Neuron (in vitro differentiated cells): ENCODE results near the gene DRD4.
"Not testable (repeated sequence)": the region's sequence is repeated elsewhere in the genome, so short reads cannot be mapped to it uniquely, and the experiment has no call there.

Experiments used
- H2AFZ ChIP-seq: one replicate; pipeline ENCODE4 v1.6.1; 2013; ENCODE audit warnings: low read depth, mild to moderate bottlenecking, inconsistent platforms, low read length, moderate library complexity
- H3K27me3 ChIP-seq: one replicate; pipeline ENCODE4 v1.6.1; 2013; ENCODE audit warnings: low read length; ENCODE audit not compliant: insufficient read depth
- H3K36me3 ChIP-seq: one replicate; pipeline ENCODE4 v1.6.1; 2013; ENCODE audit warnings: low read length; ENCODE audit not compliant: insufficient read depth
- H3K4me1 ChIP-seq: one replicate; pipeline ENCODE4 v1.6.1; 2013; ENCODE audit warnings: low read length; ENCODE audit not compliant: insufficient read depth
- H3K4me3 ChIP-seq: 2 replicates; pipeline ENCODE4 v1.5.1; 2013; ENCODE audit warnings: mild to moderate bottlenecking, low read length, moderate library complexity
- H3K9me3 ChIP-seq: one replicate; pipeline ENCODE4 v1.6.1; 2013; ENCODE audit warnings: low read length

The DRD4 gene

DNA sequence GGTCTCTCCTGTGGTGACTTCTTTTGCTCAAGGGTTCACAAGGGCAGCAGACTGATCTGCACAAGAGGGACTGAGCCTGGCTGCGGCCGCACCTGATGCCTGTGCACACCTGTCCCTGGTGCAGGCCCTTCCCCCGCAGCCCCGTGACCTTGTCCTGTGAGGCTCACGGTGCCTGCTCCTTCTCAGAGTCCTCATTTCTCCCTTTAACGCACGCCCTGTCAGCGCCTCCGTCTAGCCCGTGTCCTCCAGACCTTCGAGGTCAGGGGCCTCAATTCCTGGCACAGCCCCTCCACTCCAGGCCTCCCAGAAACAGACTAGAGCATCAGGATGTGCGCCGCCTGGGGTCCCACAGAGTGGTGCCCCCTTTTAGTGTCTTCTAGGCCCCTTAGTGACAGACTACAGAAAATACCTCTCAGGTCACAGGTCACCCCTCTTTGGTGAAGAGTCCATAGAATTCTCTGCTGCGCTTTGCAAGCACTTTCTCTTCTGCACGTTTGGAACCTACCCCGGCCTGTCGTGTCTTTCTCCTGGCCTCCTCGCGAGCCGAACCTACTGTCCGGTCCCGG is 1.0 kb upstream of the DRD4 start:
- peaks cover 6% of the 10 kb centered on the region for H3K9me3 ChIP-seq
- H3K4me3 ChIP-seq: no peak overlapping the region
- H3K36me3 ChIP-seq: peaks cover 11% of the 10 kb centered on the region
- H3K4me1 ChIP-seq: peaks cover 13% of the 10 kb centered on the region
- no peak overlapping the region for H2AFZ ChIP-seq
- no peaks in the 10 kb centered on the region for H3K27me3 ChIP-seq

GRCh38 chr11:637333-637592 is 194 bp downstream of the DRD4 start:
- Histone ChIP-seq H3K9me3 (peaks cover 6% of the 10 kb centered on the region), H3K27me3 (no peaks in the 10 kb centered on the region), H3K4me3 (no peak overlapping the region), H3K4me1 (peaks cover 13% of the 10 kb centered on the region), H3K36me3 (peaks cover 20% of the 10 kb centered on the region), H2AFZ (no peak overlapping the region)

DNA sequence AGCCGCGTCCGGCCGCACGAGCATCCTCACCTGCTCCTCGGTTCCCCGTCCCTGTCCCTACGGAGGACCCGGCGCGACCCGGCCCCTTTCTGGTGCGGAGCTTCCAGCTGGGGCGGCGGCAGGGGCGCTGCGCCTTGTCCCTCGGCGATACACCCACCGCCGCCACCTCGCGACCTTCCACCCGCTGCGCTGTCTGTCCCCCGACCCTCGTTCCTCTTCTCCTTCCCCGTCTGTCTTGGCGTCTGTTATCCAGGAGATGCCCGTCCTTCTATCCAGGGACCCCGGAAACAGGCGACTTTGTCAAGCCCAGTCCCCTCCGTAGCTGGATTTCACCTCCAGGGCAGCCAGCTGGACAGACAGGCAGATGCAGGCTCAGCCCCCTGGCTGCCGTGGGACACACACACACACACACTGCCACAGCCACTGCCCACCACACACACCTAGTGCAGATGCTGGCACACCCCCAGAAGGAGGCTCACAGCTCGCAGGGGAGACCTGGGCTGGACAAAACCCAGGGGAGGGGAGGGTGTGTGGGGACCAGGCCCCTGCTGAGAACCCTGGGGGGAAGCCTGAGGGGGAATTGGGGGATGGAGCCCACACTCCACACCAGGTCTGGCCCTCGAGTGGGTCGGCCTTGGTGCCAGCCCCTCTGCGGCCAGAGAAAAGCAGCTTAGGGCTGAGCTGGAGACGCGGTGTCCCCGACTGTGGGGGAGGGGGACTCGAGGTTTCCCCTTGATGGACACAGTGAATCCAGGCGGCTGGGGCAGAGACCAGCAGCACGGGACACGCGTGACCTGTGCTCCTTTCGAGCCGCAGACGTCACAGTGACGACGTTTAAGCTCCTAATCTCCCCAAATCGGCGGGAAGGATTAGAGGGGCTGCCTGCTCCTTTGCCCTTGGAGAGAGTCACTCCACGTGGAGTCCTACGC is 788 bp downstream of the DRD4 start:
- Histone ChIP-seq H3K36me3 (peaks cover 20% of the 10 kb centered on the region), H2AFZ (no peak overlapping the region), H3K4me3 (no peak overlapping the region), H3K27me3 (no peaks in the 10 kb centered on the region), H3K4me1 (peaks cover 13% of the 10 kb centered on the region), H3K9me3 (peaks cover 6% of the 10 kb centered on the region)

DNA sequence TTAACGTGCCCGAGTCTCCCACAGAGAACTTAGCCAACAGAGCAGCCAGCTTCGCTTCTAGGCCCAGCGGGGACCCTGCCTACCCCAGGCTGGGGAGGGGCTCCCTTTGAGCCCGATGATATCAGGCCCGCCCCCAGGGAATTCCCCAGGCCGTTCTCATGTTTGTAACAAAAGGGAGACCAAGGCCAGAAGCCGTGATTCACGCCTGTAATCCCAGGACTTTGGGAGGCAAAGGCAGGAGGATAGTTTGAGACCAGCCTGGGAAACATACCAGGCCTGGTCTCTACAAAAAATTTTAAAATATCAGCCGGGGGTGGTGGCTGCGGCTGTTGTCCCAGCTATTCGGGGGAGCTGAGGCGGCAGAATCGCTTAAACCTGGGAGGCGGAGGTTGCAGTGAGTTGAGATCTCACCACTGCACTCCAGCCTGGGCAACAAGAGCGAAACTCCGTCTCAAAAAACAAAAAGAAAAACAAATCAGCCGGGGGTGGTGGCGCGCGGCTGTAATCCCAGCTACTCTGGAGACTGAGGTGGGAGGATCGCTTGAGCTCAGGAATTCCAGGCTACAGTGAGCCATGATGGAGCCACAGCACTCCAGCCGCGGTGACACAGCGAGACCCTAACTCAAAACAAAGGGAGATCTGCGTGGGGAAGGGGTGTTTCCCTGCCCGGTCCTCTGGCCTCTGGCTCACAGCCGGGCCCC is 1.7 kb downstream of the DRD4 start:
- Histone ChIP-seq H3K4me3 (no peak overlapping the region), H3K27me3 (no peaks in the 10 kb centered on the region), H3K9me3 (peaks cover 6% of the 10 kb centered on the region), H2AFZ (no peak overlapping the region), H3K36me3 (peaks cover 23% of the 10 kb centered on the region), H3K4me1 (peaks cover 13% of the 10 kb centered on the region)

- Histone ChIP-seq H3K4me1 (peaks cover 13% of the 10 kb centered on the region), H3K9me3 (peaks cover 6% of the 10 kb centered on the region), H3K27me3 (no peaks in the 10 kb centered on the region), H2AFZ (no peak overlapping the region), H3K36me3 (peaks cover 29% of the 10 kb centered on the region), H3K4me3 (no peak overlapping the region)
Measured at GRCh38 chr11:639332-639955, 2.4 kb downstream of the DRD4 start.

DNA sequence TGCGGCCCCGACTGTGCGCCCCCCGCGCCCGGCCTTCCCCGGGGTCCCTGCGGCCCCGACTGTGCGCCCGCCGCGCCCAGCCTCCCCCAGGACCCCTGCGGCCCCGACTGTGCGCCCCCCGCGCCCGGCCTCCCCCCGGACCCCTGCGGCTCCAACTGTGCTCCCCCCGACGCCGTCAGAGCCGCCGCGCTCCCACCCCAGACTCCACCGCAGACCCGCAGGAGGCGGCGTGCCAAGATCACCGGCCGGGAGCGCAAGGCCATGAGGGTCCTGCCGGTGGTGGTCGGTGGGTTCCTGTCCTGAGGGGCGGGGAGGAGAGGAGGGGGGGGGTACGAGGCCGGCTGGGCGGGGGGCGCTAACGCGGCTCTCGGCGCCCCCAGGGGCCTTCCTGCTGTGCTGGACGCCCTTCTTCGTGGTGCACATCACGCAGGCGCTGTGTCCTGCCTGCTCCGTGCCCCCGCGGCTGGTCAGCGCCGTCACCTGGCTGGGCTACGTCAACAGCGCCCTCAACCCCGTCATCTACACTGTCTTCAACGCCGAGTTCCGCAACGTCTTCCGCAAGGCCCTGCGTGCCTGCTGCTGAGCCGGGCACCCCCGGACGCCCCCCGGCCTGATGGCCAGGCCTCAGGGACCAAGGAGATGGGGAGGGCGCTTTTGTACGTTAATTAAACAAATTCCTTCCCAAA is 3.1 kb downstream of the DRD4 start:
- Histone ChIP-seq H3K4me3 (no peak overlapping the region), H2AFZ (no peak overlapping the region), H3K36me3 (peaks cover 29% of the 10 kb centered on the region), H3K9me3 (peaks cover 6% of the 10 kb centered on the region), H3K4me1 (peaks cover 13% of the 10 kb centered on the region), H3K27me3 (no peaks in the 10 kb centered on the region)

DNA sequence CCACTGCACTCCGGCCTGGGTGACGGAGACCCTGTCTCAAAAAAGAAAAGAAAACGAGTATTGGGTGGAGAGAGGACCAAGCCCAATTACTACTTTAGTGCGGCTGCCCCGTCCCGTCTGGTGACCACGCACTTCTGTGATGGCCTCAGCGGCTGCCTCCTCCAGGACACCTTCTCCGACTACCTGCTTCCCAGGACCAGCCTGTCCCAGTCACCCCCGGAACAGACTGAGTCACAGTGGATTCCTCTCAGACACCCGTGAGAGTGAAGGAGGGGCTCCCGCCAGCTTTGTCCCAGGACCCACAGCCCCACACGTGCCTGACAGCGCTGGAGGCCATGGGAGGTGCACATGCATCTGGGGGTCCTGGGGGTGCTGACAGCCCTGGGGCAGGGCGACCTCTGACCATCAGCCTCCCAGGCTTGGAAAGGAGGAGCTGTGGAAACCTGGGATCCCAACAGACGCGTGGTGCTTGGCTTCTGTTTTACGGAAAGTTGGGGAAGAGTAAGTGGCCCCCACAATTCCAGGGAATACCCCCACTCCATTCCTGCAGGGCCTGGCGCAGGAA is 4.8 kb downstream of the DRD4 start:
- Histone ChIP-seq H3K4me3 (no peak overlapping the region), H2AFZ (no peak overlapping the region), H3K4me1 (peaks cover 13% of the 10 kb centered on the region), H3K9me3 (peaks cover 3% of the 10 kb centered on the region), H3K36me3 (peaks cover 28% of the 10 kb centered on the region), H3K27me3 (no peaks in the 10 kb centered on the region)

- Histone ChIP-seq H3K27me3 (no peaks in the 10 kb centered on the region), H3K4me3 (no peak overlapping the region), H2AFZ (no peak overlapping the region), H3K9me3 (no peaks in the 10 kb centered on the region), H3K36me3 (peaks cover 28% of the 10 kb centered on the region), H3K4me1 (peaks cover 7% of the 10 kb centered on the region)
Measured at GRCh38 chr11:643366-643765, 6.3 kb downstream of the DRD4 start.

DNA sequence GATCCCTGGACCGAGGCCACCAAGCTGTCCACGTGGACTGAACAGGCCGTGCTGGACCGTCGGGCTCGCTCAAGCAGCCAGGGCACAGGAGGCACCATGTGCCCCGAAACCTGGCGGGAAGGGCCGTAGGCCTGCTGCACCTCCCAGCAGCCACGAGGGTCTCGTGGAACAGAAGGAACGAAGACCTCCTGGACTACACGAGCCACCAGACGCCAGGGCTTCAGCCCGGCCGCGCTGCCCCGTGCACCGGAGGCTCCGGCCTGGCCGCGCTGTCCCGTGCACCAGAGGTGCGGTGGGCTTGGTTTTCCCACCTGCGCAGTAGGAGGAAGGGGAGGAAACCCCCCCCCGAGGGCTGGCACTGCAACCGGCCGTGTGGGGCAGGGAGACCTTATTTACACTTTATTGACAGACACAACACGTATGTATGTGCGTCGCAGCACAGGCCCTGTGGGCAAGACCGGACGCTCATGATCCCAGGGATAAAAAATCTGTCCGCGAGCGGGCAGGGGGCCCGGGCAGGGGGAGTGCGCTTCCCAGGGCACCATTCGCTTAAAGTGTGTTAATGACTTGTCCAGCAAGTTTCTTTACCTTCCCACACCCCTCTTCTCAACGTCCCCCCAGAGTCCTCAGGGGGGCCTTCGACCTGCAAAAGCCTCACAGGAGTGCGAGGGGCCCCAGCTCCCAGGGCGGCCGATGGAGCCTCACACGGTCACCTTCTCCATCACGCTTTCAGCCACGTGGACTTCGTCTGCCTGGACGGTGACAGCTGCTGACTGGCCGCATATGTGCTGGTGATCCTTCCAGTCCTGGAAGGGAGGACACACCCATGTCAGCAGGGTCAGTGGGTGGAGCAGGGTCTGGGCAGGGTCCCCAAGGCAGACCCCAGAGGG is 7.0 kb downstream of the DRD4 start:
- Histone ChIP-seq H3K4me1 (peaks cover under 1% of the 10 kb centered on the region), H3K4me3 (no peak overlapping the region), H2AFZ (no peak overlapping the region), H3K36me3 (peaks cover 28% of the 10 kb centered on the region), H3K9me3 (no peaks in the 10 kb centered on the region), H3K27me3 (no peaks in the 10 kb centered on the region)

- H3K4me3 ChIP-seq: no peak overlapping the region
- no peaks in the 10 kb centered on the region for H3K27me3 ChIP-seq
- no peaks in the 10 kb centered on the region for H3K4me1 ChIP-seq
- peaks cover 31% of the 10 kb centered on the region for H3K36me3 ChIP-seq
- no peaks in the 10 kb centered on the region for H3K9me3 ChIP-seq
- no peak overlapping the region for H2AFZ ChIP-seq
Measured at GRCh38 chr11:645536-645935, 8.5 kb downstream of the DRD4 start.

DNA sequence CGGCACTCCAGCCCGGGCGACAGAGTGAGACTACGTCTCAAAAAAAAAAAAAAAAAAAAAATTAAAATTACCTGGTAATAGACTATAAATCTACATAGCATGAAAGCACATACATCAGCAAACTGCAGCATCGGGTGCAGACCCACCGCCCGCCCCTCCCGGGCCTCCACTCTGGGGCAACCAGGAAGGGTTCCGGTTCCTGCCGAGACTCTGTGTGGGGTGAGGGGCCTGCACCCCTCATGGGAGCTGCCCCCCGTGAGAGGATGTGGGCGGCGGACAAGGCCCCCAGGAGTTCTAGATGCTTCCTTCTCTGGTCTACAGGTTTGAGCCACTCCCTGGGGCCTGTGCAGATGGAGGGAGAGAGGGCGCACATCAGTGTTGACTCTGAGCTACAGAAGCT is 9.1 kb downstream of the DRD4 start:
- Histone ChIP-seq H3K27me3 (no peaks in the 10 kb centered on the region), H3K36me3 (peaks cover 26% of the 10 kb centered on the region), H2AFZ (no peak overlapping the region), H3K4me3 (no peak overlapping the region), H3K4me1 (no peaks in the 10 kb centered on the region), H3K9me3 (no peaks in the 10 kb centered on the region)

- not testable (repeated sequence) for H3K4me3 ChIP-seq, H3K9me3 ChIP-seq, H3K4me1 ChIP-seq, H2AFZ ChIP-seq, H3K27me3 ChIP-seq
- peaks cover 22% of the 10 kb centered on the region for H3K36me3 ChIP-seq
Measured at GRCh38 chr11:647672-648158, 10.6 kb downstream of the DRD4 start.
